HepG2 (cell line): ENCODE data around the gene HOXA10. TPM values are rescaled to one million over a fixed set of nuclear protein-coding genes. Genes with fewer than 3 reads are reported as not detected.
A peak's percentile ranks its signal among the peaks of the same experiment; 100 is the strongest.

ENCODE experiments used
- ARNT2 ChIP-seq: sonication (generic); formaldehyde crosslinking; IDR thresholded peaks from 2 replicates; pipeline ENCODE4 v1.8.0; 2022; ENCODE audit warnings: mild to moderate bottlenecking, low read depth, missing genetic modification reagents, moderate library complexity
- BCL6 ChIP-seq: IDR thresholded peaks from 2 replicates; pipeline ENCODE4 v1.6.1; 2016; ENCODE audit warnings: missing genetic modification reagents, missing compliant biosample characterization
- DPF2 ChIP-seq: sonication (generic); formaldehyde crosslinking; IDR thresholded peaks from 2 replicates; pipeline ENCODE4 v1.4.0; 2020; ENCODE audit warnings: mild to moderate bottlenecking, low read depth, missing genetic modification reagents, borderline replicate concordance
- FOXA3 ChIP-seq: IDR thresholded peaks from 2 replicates; pipeline ENCODE4 v1.6.1; 2016; ENCODE audit warnings: missing genetic modification reagents, missing compliant biosample characterization
- ISX ChIP-seq: sonication (generic); formaldehyde crosslinking; conservative IDR thresholded peaks from 2 replicates; pipeline ENCODE4 v1.5.0; 2020; ENCODE audit warnings: missing genetic modification reagents
- KMT2B ChIP-seq: IDR thresholded peaks from 2 replicates; pipeline ENCODE4 v1.6.1; 2016; ENCODE audit warnings: missing genetic modification reagents, missing compliant biosample characterization
- LCORL ChIP-seq, 2 experiments: fragments of 450-650 bp in 1 of 2; sonication (generic) in 1 of 2; formaldehyde crosslinking in 1 of 2; IDR thresholded peaks; 2 replicates each; pipeline versions ENCODE4 v1.5.0 to v1.6.1; 2017 to 2020; ENCODE audit warnings: antibody characterized with exemption in 1 of 2, missing genetic modification reagents in 1 of 2
- MIER3 ChIP-seq: IDR thresholded peaks from 2 replicates; pipeline ENCODE4 v1.6.1; 2016; ENCODE audit warnings: missing compliant biosample characterization, borderline replicate concordance
- RAD51 ChIP-seq: fragments of 450-650 bp; IDR thresholded peaks from 2 replicates; pipeline ENCODE4 v1.6.1; 2016; ENCODE audit warnings: borderline replicate concordance
- RFXANK ChIP-seq: IDR thresholded peaks from 2 replicates; pipeline ENCODE4 v1.6.1; 2016
- SMAD1 ChIP-seq: sonication (generic); formaldehyde crosslinking; IDR thresholded peaks from 2 replicates; pipeline ENCODE4 v1.4.0; 2020; ENCODE audit warnings: missing genetic modification reagents, low read depth, mild to moderate bottlenecking, borderline replicate concordance
- SMAD9 ChIP-seq: sonication (generic); formaldehyde crosslinking; IDR thresholded peaks from 2 replicates; pipeline ENCODE4 v1.5.1; 2020; ENCODE audit warnings: mild to moderate bottlenecking, missing genetic modification reagents
- SOX13 ChIP-seq, 3 experiments: fragments of 450-650 bp in 1 of 3; sonication (generic) in 1 of 3; formaldehyde crosslinking in 1 of 3; IDR thresholded peaks in 2 of 3; conservative IDR thresholded peaks in 1 of 3; 2 replicates each; pipeline versions ENCODE4 v1.5.0 to v1.6.1; 2016 to 2020; ENCODE audit warnings: antibody characterized with exemption in 1 of 3, mild to moderate bottlenecking in 1 of 3, missing compliant biosample characterization in 1 of 3, missing genetic modification reagents in 1 of 3, moderate library complexity in 1 of 3
- SRSF4 ChIP-seq: fragments of 200-400 bp; formaldehyde crosslinking; IDR thresholded peaks from one replicate; pipeline ENCODE4 v1.6.1; 2018; ENCODE audit warnings: mild to moderate bottlenecking, low read depth, low read length, moderate library complexity; ENCODE audit not compliant: poor library complexity, severe bottlenecking
- ZBED4 ChIP-seq: sonication (generic); formaldehyde crosslinking; IDR thresholded peaks from 2 replicates; pipeline ENCODE4 v1.4.0; 2020; ENCODE audit warnings: missing genetic modification reagents, borderline replicate concordance
- ZHX2 ChIP-seq, 2 experiments: sonication (generic) in 1 of 2; formaldehyde crosslinking in 1 of 2; IDR thresholded peaks; 2 replicates each; pipeline versions ENCODE4 v1.6.1 to v1.9.0; 2014 to 2022; ENCODE audit warnings: antibody characterized with exemption in 1 of 2, borderline replicate concordance in 1 of 2, inconsistent platforms in 1 of 2, low read depth in 1 of 2, missing genetic modification reagents in 1 of 2
- ZNF33A ChIP-seq: sonication (generic); formaldehyde crosslinking; IDR thresholded peaks from 2 replicates; pipeline ENCODE4 v1.5.1; 2020; ENCODE audit warnings: missing genetic modification reagents, mild to moderate bottlenecking, moderate library complexity, borderline replicate concordance
- ZNF431 ChIP-seq: sonication (generic); formaldehyde crosslinking; IDR thresholded peaks from 2 replicates; pipeline ENCODE4 v1.9.0; 2022; ENCODE audit warnings: missing genetic modification reagents, low read depth, mild to moderate bottlenecking, borderline replicate concordance
- ZNF775 ChIP-seq: sonication (generic); formaldehyde crosslinking; IDR thresholded peaks from 2 replicates; pipeline ENCODE4 v1.4.0; 2020; ENCODE audit warnings: missing genetic modification reagents, mild to moderate bottlenecking, moderate library complexity, borderline replicate concordance
- polyA plus RNA-seq, 8 experiments: library from polyadenylated mRNA; depleted of rRNA in 3 of 8; stranded (reverse) in 7 of 8; unstranded in 1 of 8; fragments of >200 nt; fragmentation: Illumina TruSeq in 4 of 8; extraction: Trizol in 4 of 8; gene quantifications; 2 replicates each; pipeline versions ENCODE4 v1.2.1 to v1.2.3, GENCODE V29; 2011 to 2016; ENCODE audit warnings: low read depth in 4 of 8, missing spikeins in 1 of 8, mixed read lengths in 1 of 8; ENCODE audit not compliant: insufficient read depth in 1 of 8
- total RNA-seq, 5 experiments: library from RNA; depleted of rRNA; stranded (reverse); fragments of >200 nt; fragmentation: Illumina TruSeq; extraction: Trizol; gene quantifications; 2 replicates each; pipeline ENCODE4 v1.2.3, GENCODE V29; 2016; ENCODE audit warnings: low read depth in 1 of 5

The HOXA10 gene
- total and polyA plus RNA-seq, 2 of the 13 experiments (the other 11 are each of a cell fraction or from before 2014, with no cell fraction given), result not detected

GRCh38 chr7:27123007-27123476 is 51.1 kb downstream of the HOXA10 start (continued):
- TF ChIP-seq ZHX2 (IDR thresholded peaks at IDR 0.05; ENCODE audit: low read depth) (no peak), ZHX2 (CRISPR knock-in tag; IDR thresholded peaks at IDR 0.05; ENCODE audit: borderline replicate concordance) (no peak), KMT2B (CRISPR knock-in tag) (no peak), LCORL (IDR thresholded peaks at IDR 0.05) (no peak), LCORL (CRISPR knock-in tag; IDR thresholded peaks at IDR 0.05) (no peak), DPF2 (no peak), ZNF431 (CRISPR knock-in tag) (no peak), BCL6 (CRISPR knock-in tag) (peak; percentile 53; the same call in 1 of the 2 replicates), ZNF775 (CRISPR knock-in tag) (no peak), MIER3 (CRISPR knock-in tag) (peak; percentile 29; the same call in 1 of the 2 replicates), SMAD1 (CRISPR knock-in tag) (peak; percentile 1; the same call in 1 of the 2 replicates), RFXANK (CRISPR knock-in tag) (no peak), FOXA3 (CRISPR knock-in tag) (0 out of 2 replicates have a peak, but pooled peaks have one; percentile 21), ZNF33A (CRISPR knock-in tag) (no peak), RAD51 (no peak), SRSF4 (no peak), SMAD9 (CRISPR knock-in tag) (no peak), ARNT2 (CRISPR knock-in tag) (peak; percentile 39; the same call in 1 of the 2 replicates), ISX (CRISPR knock-in tag) (no peak), SOX13 (IDR thresholded peaks at IDR 0.05) (no peak), SOX13 (CRISPR knock-in tag; conservative IDR thresholded peaks at IDR 0.05 in 1 of 2, IDR thresholded peaks at IDR 0.05 in 1 of 2) (0 out of 4 replicates have a peak, but pooled peaks of 1 of the 2 experiments have one; percentile 17), ZBED4 (CRISPR knock-in tag) (no peak)
